MM.1S (cell line): ENCODE data around the gene THTPA.

ENCODE experiments used
- DNase-seq: peaks from one replicate; pipeline ENCODE4 v3.0.0-alpha.2; 2015
- H2AFZ ChIP-seq: fragments of 300-600 bp; sonication (generic); 2 replicates; pipeline ENCODE4 v1.6.0; 2016; ENCODE audit warnings: antibody characterized with exemption, low read length
- H3F3A ChIP-seq: fragments of 300-600 bp; sonication (generic); 2 replicates; pipeline ENCODE4 v1.6.1; 2016; ENCODE audit warnings: mild to moderate bottlenecking, antibody characterized with exemption, low read length, moderate library complexity, mixed read lengths; ENCODE audit not compliant: insufficient read depth
- H3K27ac ChIP-seq: fragments of 300-600 bp; sonication (generic); 2 replicates; pipeline ENCODE4 v1.5.1; 2016; ENCODE audit warnings: mild to moderate bottlenecking, low read length
- H3K27me3 ChIP-seq: fragments of 300-600 bp; sonication (generic); replicated peaks from 2 replicates; pipeline ENCODE4 v1.6.0; 2016; ENCODE audit warnings: low read length; ENCODE audit not compliant: insufficient read depth
- H3K36me3 ChIP-seq: fragments of 300-600 bp; sonication (generic); replicated peaks from 2 replicates; pipeline ENCODE4 v1.6.1; 2016; ENCODE audit warnings: mild to moderate bottlenecking, low read length, mixed read lengths; ENCODE audit not compliant: insufficient read depth
- H3K4me1 ChIP-seq: fragments of 300-600 bp; sonication (generic); 2 replicates; pipeline ENCODE4 v1.6.1; 2016; ENCODE audit warnings: low read length, mixed read lengths
- H3K4me2 ChIP-seq: fragments of 300-600 bp; sonication (generic); 2 replicates; pipeline ENCODE4 v1.6.0; 2016; ENCODE audit warnings: low read depth, low read length
- H3K4me3 ChIP-seq: fragments of 300-600 bp; sonication (generic); 2 replicates; pipeline ENCODE4 v1.5.1; 2016; ENCODE audit warnings: low read length, mixed read lengths
- H3K79me2 ChIP-seq: fragments of 300-600 bp; sonication (generic); 2 replicates; pipeline ENCODE4 v1.6.1; 2016; ENCODE audit warnings: mixed run types, low read length, mixed read lengths
- H3K9ac ChIP-seq: fragments of 300-600 bp; sonication (generic); 2 replicates; pipeline ENCODE4 v1.6.1; 2016; ENCODE audit warnings: low read length, mixed read lengths
- H3K9me2 ChIP-seq: fragments of 300-600 bp; sonication (generic); replicated peaks from 2 replicates; pipeline ENCODE4 v1.6.1; 2016; ENCODE audit warnings: mild to moderate bottlenecking, low read length, mixed read lengths; ENCODE audit not compliant: insufficient read depth
- H3K9me3 ChIP-seq: fragments of 300-600 bp; sonication (generic); replicated peaks from 2 replicates; pipeline ENCODE4 v1.6.1; 2016; ENCODE audit warnings: mild to moderate bottlenecking, low read length, mixed read lengths; ENCODE audit not compliant: insufficient read depth
- H4K20me1 ChIP-seq: fragments of 300-600 bp; sonication (generic); 2 replicates; pipeline ENCODE4 v1.6.1; 2016; ENCODE audit warnings: mild to moderate bottlenecking, low read length, moderate library complexity, mixed read lengths; ENCODE audit not compliant: insufficient read depth
- CTCF ChIP-seq: fragments of 300-600 bp; sonication (generic); IDR thresholded peaks from 2 replicates; pipeline ENCODE4 v1.5.1; 2016; ENCODE audit warnings: antibody characterized with exemption, low read length, mixed read lengths
- EZH2 ChIP-seq: fragments of 300-600 bp; sonication (generic); optimal IDR thresholded peaks from 2 replicates; pipeline ENCODE3; 2017; ENCODE audit warnings: low read depth, mild to moderate bottlenecking, antibody characterized with exemption, low read length, mixed read lengths
- EZH2phosphoT487 ChIP-seq: fragments of 300-600 bp; sonication (generic); IDR thresholded peaks from 2 replicates; pipeline ENCODE4 v1.6.1; 2018; ENCODE audit warnings: antibody characterized with exemption, low read length

The THTPA gene

DNA sequence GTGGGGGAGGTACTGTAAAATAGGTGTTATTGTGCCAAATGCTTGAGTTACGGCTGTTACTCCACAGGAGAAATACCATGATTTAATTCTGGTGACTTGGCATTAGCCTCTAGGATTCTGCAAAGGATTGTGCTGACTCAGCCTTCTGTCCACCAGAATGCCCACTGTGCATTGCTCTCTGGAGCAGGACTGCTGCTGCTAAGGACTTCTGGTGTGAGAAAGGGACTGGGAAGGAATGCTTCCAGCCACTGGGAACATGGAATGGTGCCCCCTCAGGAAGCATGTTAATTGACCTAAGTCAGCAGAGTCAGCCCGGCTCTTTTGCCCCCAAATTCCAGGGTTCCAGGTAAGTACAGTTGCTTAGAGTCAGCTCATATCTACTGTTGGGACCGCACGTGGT is 37.4 kb upstream of the THTPA start:
- H3K9me3 ChIP-seq, result no peaks in the 10 kb centered on the region
- H4K20me1 ChIP-seq, result no peaks in the 10 kb centered on the region
- no peak overlapping the region for H3K4me3 ChIP-seq
- H3K4me1 ChIP-seq, result no peaks in the 10 kb centered on the region
- H3F3A ChIP-seq, result no peaks in the 10 kb centered on the region
- no peak overlapping the region for H3K9ac ChIP-seq
- no peak overlapping the region for H3K4me2 ChIP-seq
- no peaks in the 10 kb centered on the region for H3K36me3 ChIP-seq
- TF ChIP-seq EZH2phosphoT487, result no peak
- TF ChIP-seq EZH2, result no peak
- TF ChIP-seq CTCF, result no peak
- H3K27me3 ChIP-seq, result no peaks in the 10 kb centered on the region
- no peak overlapping the region for H2AFZ ChIP-seq
- no peak overlapping the region for H3K27ac ChIP-seq
- H3K79me2 ChIP-seq, result no peaks in the 10 kb centered on the region
- H3K9me2 ChIP-seq, result no peaks in the 10 kb centered on the region
- DNase-seq, result no peak

GRCh38 chr14:23520899-23521533 is 35.1 kb upstream of the THTPA start:
- H3K4me1 ChIP-seq, result no peaks in the 10 kb centered on the region
- H3K4me2 ChIP-seq, result no peak overlapping the region
- H3F3A ChIP-seq, result no peaks in the 10 kb centered on the region
- no peak overlapping the region for H3K27ac ChIP-seq
- no peaks in the 10 kb centered on the region for H3K27me3 ChIP-seq
- no peaks in the 10 kb centered on the region for H3K79me2 ChIP-seq
- TF ChIP-seq EZH2phosphoT487 (no peak), EZH2 (no peak), CTCF (no peak)
- no peaks in the 10 kb centered on the region for H4K20me1 ChIP-seq
- no peak overlapping the region for H3K9ac ChIP-seq
- no peak overlapping the region for H2AFZ ChIP-seq
- no peaks in the 10 kb centered on the region for H3K36me3 ChIP-seq
- H3K4me3 ChIP-seq, result no peak overlapping the region
- no peaks in the 10 kb centered on the region for H3K9me2 ChIP-seq
- no peaks in the 10 kb centered on the region for H3K9me3 ChIP-seq
- no peak for DNase-seq

DNA sequence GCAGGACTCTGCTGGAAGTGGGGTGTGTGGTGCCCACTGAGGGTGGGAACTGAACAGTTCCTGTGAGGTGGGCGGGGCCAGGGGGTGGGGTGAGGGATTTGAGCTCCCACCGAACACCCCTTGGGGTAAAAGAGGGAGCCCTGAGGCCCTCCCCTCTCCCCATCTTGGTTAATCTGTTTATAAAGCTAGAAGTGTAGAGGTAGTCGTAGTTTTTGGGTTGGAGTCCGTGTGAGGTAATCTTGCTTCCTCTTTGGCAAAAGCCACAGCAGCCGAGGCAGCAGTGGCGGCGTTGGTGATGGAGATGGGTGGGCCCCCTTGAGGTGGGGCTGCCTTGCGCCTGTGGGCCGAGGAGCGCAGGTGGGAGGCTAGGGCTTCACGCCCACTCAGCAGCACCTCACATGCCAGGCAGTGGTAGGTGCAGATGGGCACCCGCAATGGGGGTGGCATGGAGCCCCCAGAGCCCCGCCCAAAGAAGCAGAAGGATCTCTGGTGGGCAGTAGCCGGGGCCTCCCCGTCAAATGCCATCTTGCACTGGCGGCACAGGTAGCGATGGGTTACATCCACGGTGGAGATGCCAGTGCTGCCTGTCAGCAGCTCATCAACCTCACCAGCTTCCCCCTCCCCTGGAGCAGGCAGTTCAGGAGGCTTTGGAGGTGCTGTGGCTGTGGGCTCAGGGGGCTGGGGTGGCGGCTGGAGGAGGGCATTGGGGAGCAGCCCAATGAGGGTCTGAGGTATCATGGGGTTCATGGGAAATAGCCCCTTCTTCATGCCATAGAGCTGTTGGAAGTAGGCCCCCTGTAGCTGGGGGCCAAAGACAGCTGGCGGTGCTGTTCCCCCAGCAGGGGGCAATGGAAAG is 34.1 kb upstream of the THTPA start:
- H3K36me3 ChIP-seq, result no peaks in the 10 kb centered on the region
- H2AFZ ChIP-seq, result no peak overlapping the region
- no peak overlapping the region for H3K4me3 ChIP-seq
- no peaks in the 10 kb centered on the region for H3K4me1 ChIP-seq
- no peaks in the 10 kb centered on the region for H3F3A ChIP-seq
- no peak overlapping the region for H3K4me2 ChIP-seq
- H3K9me3 ChIP-seq, result no peaks in the 10 kb centered on the region
- no peak overlapping the region for H3K9ac ChIP-seq
- no peak for TF ChIP-seq CTCF
- no peak for TF ChIP-seq EZH2phosphoT487
- H4K20me1 ChIP-seq, result no peaks in the 10 kb centered on the region
- no peaks in the 10 kb centered on the region for H3K27me3 ChIP-seq
- no peak overlapping the region for H3K27ac ChIP-seq
- H3K9me2 ChIP-seq, result no peaks in the 10 kb centered on the region
- H3K79me2 ChIP-seq, result no peaks in the 10 kb centered on the region
- no peak for DNase-seq
